ENCODE measurements around the gene LRRC32.

LRRC32 gene

GRCh38 chr11:76676636-76677457 is 6.3 kb upstream of the LRRC32 start:
- DNase-seq: no peak

DNA sequence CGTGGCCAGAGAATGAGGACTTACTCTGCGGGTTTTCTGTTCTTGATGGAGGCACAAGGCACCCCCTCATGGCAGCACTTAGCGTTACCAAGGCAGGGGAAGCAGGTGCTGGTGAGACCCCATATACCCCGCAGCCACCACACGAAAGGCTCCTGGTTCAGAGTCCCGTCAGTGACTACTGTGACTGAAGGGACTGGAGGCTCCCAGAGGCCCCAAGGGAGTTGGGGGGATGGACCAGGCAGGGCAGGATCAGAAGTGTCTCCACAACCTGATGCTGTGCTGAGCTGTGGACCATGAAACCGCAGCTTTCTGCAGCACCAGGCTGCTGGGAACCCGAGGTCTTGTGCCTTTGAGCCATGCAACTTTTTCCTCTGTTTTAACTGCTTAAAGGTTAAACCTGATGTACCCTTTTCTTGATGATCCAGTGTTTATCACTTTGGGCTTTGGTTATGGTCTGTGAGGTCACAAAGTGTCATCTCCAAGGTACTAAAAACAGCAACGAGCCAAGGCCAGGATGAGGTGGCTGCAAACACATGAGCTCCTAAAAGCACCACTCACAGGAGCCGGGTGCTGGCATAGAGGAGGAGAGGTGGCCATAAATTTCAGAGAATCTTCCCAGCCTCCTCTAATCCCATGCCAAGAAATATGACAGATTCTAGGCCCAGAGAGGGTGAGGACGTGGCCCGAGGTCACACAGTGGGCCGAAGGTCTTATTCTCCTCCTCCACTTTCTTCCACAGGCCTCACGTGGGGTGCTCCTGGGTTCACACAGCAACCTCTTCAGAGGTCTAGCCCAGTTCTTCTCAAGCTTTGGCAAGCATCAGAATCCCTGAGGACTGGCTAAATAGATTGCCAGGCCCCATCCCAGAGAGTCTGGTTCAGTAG is 4.2 kb upstream of the LRRC32 start:
- DNase-seq: no peak

DNA sequence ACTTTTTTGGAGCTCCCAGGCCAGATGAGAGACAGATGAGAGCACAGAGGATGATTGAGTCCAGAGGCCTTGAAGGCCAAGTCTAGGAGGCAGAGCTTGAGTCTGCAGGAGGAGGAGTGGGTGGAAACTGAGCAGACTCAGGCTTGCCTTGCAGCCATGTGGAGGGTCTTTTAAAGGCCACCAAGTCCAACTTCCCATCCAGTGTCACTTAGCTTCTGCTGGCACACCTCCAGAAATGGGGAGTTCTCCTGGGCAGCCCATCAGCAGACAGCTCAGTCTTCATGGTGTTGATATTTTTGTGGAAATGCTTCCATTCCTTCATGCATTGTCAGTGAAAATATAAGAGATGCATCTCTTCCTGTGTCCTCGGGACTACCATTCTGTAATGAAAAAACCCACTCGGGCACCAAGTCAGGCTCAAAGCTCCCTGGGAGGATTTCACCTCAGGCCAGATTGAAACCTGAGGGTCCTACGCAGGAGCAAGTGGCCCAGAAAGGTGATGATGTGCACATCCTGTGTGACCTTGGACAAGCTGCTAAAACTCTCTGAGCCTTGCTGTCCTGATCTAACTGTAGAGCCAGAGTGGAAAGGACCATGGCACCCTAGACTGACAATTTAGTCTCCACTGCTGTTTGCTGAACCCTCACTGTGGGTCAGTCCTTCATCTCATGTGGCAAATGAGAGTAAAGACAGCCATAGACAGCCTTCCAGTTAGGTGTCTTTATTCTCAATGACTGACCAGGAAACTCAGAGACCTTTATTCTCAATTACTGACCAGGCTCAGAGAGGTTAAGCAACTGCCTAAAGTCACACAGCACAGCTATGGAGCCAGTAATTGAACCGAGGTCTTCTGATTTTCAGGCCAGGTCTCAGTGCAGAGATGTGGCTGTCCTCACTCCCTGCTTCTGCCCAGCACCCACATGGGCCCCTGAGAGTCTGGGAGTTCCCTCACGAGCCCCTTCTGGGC is 2.9 kb upstream of the LRRC32 start:
- no peak for DNase-seq

DNA sequence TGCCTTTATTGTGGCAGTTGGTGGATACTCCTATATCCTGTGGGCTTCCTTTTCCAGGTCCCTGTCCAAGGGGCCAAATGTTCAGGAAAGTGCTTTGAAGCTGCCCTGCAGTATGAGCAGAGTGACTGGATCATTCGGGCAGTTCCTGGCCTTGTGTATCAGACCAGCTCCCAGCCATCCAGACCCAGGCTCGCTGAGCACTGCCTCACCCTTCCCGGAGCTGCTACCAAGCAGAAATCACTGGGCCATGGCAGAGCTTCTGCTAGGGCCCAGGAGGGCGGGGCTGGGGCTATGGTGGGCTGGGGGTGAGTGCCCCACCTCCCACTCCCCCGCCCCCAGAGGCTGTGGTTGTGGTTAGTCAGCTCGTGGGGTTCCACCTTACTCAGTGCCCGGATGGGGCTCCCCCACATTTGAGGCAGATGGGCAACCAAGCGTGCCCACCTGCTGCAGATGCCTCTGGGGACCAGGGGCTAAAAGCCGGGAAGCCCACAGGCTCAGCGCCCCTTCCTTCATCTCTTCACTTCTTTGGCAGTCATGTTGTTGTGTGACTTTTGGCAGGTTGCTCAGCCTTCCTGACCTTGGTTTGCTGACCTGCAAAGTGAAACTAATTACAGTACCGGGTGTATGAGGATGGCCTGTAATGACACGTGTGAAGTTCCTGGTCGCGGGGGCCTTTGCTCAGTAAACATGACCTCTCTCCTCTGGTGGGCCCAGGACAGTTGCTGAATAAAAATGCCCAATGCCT is 2.1 kb upstream of the LRRC32 start:
- DNase-seq: peak; percentile 48

GRCh38 chr11:76671626-76672309 is 1.2 kb upstream of the LRRC32 start:
- no peak for DNase-seq

DNA sequence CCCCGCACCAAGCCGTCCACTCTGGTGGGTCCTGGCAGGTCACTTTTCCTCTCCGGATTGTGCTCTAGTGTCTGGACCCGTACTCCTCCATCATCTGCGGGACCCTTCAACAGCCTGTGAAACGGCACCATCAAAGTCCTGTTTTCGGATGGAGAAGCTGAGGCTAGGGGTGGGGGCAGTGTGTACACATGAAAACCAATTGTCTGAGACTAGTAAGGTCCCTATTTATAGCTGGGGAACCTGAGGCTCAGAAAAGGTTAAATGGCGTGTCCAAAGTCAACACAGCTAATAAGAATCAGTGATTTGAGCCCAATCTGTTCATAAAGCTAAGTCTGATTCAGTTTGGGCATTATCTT is 668 bp upstream of the LRRC32 start:
- no peak for DNase-seq

GRCh38 chr11:76669901-76670484 is 554 bp downstream of the LRRC32 start:
- DNase-seq: no peak

GRCh38 chr11:76668362-76669155 is 2.0 kb downstream of the LRRC32 start:
- DNase-seq: no peak

- DNase-seq: no peak
Observed at GRCh38 chr11:76667856-76668255, 2.7 kb downstream of the LRRC32 start.

GRCh38 chr11:76667271-76667818 is 3.2 kb downstream of the LRRC32 start:
- DNase-seq: no peak

DNA sequence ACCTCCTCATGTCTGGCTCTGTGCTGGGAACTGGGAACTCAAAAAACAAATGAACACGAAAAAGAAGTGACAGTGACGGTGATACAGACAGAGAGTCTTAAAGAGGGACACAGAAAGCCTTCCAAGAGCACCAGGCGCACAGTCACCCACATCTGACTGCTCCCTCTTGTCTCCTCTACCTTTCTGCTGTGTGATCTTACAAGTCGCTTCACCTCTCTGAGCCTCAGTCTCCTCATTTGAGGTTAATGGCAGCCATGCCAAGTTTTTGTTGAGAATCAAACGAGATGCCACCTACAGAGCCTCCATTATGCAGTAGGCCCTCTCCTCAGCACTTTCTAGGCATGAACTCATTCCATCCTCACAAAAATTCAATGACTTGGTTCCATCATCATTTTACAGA is 3.7 kb downstream of the LRRC32 start:
- no peak for DNase-seq

GRCh38 chr11:76666408-76666807 is 4.1 kb downstream of the LRRC32 start:
- no peak for DNase-seq

GRCh38 chr11:76665921-76666351 is 4.6 kb downstream of the LRRC32 start:
- DNase-seq: no peak

GRCh38 chr11:76665172-76665571 is 5.4 kb downstream of the LRRC32 start:
- no peak for DNase-seq

- DNase-seq: peak; percentile 18
Observed at GRCh38 chr11:76664578-76665061, 5.9 kb downstream of the LRRC32 start.

GRCh38 chr11:76663912-76664440 is 6.6 kb downstream of the LRRC32 start:
- no peak for DNase-seq

DNA sequence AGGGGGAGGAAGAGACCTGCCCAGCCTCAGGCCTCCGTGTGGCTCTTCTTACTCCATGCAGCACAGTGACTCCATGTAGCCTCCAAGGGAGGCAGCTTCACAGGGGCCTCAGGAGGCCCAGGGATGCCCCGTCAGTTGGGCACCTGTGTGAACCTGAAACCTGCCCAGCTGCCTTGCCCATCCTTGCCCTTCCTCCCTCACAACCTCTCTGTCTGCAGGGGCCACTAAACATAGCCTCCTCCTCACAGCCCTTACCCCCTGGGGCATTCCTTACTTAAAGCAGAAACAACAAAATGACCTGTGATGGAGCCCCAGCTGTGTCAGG is 7.1 kb downstream of the LRRC32 start:
- DNase-seq: no peak

- no peak for DNase-seq
Observed at GRCh38 chr11:76662656-76663485, 7.7 kb downstream of the LRRC32 start.

All from activated naive CD4-positive, alpha-beta T cell treated with Interleukin-2 at 50 U/mL for 16 hours (primary cell).